T-helper 1 cell (primary cell): Measurements from ENCODE around the gene DNM1.
"Not testable (repeated sequence)": the region's sequence is repeated elsewhere in the genome, so short reads cannot be mapped to it uniquely, and the experiment has no call there.

Experiments used
- DNase-seq, 5 donors: peaks; one replicate each; pipeline ENCODE4 v3.0.0-alpha.2; 2012 to 2020

DNM1 gene

GRCh38 chr9:128178806-128179431, 24.3 kb upstream of the DNM1 start:
- DNase-seq = no peak

DNA sequence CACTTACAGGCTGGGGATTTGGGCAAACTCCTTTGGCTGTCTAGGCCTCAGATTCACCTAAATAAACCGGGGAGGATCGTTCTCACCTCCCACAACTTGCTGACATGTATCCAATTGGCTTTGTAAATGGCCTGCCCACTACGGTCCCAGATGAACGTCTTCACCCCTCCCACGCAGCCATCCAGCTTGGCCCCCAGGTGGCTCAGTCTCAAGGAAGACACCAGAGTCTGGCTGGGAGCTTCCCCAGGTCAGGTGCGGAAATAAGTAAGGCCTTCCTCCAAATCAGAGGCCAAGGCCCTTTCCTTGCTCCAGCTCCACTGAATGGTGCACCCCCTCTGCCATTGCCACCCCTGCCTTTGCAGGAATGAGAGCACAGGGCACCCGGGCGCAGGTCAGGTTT, 23.2 kb upstream of the DNM1 start:
- DNase-seq = no peak

DNA sequence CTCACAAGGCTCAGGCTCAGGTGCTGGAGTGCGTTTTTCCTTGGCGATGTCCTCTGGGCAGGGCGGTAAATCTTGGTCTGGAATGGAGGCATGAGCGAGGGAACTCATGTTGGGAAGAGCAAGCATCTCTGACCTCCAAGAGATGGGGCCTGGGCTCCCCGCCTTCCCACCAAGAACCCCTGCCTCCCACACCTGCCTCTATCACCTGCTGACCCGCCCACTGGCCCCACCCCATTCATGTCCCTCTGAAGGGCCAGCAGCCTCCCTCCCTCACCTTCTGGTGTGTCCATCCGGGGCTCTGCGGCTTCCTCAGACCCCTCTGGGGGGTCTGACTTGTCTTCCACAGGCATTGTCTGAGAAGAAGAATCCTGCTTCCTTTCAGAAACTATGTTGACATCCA, 22.7 kb upstream of the DNM1 start:
- DNase-seq = no peak

DNA sequence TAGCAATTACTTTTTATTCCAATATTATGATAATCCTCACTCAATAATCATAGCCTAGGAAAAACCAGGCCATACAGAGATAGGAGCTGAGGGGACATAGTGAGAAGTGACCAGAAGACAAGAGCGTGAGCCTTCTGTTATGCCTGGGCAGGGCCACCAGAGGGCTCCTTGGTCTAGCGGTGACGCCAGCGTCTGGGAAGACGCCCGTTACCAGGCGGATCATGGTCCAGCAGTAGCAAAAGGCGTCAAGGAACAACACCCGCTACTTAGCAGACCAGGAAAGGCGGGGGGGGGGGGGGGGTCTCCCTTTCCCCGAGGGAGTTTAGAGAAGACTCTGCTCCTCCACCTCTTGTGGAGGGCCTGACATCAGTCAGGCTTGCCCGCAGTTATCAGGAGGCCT, 21.7 kb upstream of the DNM1 start:
- DNase-seq = not testable (repeated sequence)

DNA sequence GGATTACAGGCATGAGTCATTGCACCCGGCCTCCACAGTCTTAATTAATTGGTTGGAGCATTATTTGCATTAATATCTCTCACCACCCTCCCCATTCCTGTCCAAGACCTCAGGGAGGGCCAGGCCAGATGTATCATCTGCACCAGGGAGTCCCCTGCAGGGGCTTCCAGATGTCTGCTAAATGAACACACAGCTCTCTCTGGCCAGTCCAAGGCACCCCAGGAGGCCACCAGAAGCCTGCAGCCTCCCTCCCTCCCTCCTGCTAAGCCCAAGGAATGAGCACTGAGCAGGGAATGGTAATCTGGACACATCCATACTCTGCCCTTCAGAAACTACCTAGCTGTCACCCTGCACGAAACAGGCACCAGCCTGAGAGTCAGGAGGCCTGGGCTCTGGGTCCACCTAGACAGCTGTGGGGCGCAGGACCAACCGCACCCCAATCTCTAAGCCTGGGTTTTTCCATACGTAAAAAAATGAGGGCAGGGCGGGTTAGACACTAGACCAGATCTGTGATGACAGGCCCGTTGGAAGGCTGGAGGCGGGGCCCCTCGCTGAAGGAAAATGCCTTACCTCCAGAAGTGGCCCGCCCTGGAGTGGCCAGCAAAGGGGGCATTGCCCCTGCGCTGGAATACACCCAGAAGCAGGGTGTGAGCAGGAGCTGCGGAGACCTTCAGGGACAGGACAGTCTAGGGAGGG, 20.1 kb upstream of the DNM1 start:
- no peak for DNase-seq

GRCh38 chr9:128185979-128186965, 16.9 kb upstream of the DNM1 start:
- no peak for DNase-seq

DNA sequence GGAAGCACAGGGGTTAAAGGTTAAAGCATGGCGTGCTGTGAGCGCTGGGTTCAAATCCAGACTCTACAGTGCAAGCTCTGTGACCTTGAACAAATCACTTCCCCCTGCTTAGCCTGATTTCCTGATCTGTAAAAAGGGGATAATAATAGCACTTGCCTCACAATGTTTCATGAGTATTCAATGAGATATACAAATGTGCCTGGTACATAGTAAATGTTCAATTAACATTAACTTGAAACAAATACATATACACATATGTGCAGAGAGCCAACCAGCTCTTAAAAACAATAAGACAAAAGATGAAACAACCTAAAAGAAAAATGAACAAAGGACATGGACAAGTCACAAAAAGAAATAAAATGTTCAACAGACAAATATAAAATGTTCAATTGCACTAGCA, 15.8 kb upstream of the DNM1 start:
- no peak for DNase-seq

DNA sequence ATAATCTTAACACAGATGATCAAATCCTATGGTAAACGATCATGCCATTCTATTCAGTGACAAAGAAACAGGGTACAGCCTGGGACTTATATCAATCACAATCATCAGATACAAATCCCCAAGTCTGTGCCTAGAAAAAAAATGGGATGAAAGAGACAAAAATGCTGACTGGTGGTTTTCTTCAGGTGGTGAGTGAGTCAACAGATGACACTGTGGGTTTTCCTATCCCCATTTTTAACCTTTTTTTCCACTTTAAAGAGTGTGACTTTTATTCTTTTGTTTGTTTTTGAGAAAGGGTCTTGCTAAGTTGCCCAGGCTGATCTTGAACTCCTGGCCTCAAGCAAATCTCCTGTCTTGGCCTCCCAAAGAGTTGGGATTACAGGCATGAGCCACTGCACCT, 15.0 kb upstream of the DNM1 start:
- no peak for DNase-seq

DNA sequence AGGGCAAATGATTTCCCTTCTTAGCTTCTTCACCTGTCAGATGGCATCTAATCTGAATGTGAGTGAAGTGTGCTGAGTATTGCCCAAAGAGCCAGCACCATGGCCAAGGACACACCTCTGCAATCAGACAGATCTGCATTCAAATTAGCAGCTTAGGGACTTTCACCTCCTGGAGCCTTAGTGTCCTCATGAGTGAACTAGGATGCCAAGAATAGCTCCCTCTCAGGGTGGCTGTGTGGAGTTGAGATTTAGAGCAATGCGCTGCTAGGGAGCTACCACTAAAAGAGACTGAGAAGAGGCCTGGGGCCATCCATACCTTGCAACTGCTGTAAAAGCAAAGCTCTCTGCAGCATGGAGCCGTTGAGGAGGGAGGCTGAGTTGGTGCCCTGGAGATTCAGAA, 13.2 kb upstream of the DNM1 start:
- DNase-seq = no peak

- peak in 1 of 5 donors; percentile 27 for DNase-seq
These were observed 12.4 kb upstream of the DNM1 start for GRCh38 chr9:128190516-128191405.

- DNase-seq = peak; percentile 46 to 78 (median 58)
These were observed 11.7 kb upstream of the DNM1 start, which contains the start of gene CIZ1 for GRCh38 chr9:128191406-128192046. TSS of gene CIZ1 (minus strand) at chr9:128191572. CDS start at chr9:128190857, 715 bp downstream.

- DNase-seq = peak in 2 of 5 donors; percentile 23 to 47
These were observed 10.4 kb upstream of the DNM1 start for GRCh38 chr9:128192601-128193371.

DNA sequence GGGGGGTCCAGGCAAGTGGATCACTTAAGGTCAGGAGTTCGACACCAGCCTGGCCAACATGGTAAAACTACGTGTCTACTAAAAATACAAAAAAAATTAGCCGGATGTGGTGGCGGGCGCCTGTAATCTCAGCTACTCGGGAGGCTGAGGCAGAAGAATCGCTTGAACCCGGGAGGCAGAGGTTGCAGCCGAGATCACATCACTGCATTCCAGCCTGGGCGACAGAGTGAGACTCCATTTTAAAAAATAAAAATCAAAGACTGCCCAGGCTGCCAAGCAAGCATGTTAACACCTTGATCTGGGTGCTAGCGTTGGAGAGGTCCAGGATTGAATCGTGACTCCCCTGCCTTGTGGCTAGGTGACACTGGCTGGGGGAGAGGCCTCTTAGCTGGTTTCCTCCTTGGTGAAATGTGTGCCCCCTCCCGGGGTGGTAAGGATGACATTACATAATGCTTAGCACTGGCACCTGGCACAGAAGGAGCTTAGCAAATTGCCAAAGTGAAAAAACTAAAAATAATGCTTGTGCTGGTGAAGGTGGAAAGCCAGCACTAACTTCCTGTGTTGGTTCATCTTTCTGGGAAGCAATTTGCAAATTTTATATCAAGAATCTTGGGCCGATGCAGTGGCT, 9.6 kb upstream of the DNM1 start:
- no peak for DNase-seq

DNA sequence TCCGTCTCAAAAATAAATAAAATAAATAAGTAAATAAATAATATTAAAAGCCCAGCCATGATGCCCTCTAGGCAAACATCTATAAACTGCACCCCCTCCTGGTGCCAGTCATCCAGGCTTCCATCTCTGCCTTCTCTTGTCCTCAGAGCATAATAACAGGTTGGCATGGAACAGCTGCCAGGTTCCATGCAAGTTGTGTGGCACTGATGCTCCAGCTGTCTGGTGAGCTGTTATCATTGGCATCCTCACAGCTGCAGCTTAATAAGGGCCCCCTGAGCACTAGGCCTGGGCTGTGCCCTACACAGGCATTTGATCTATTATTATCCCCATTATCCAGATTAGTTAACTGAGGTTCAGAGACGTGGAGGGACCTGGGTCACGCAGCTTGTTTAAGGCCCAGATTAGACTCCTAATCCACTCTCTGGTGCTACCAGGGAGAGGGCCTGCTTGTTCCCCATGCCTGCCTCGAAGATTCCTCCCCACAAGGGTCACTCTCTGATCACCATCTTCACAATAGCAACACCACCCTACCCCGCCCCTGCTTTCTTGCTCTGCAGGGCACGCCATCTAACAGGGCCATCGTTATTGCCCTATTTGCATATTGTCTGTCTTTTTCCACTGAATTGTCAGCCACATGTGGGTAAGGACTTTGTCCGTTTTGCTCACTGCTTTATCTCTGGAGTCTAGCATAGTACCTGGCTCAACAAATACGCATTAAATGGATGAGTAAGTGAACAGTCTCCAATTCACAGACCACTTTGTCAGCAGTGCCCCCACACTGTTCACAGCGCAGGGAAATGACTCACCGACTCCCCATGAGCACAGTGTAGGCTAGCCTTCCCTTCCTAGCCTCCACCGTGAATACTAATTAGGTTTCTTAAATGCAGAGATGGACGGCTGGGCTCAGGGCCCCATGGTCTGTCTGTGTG, 1.5 kb upstream of the DNM1 start:
- no peak for DNase-seq

GRCh38 chr9:128202648-128203023, 543 bp upstream of the DNM1 start:
- DNase-seq = no peak

DNA sequence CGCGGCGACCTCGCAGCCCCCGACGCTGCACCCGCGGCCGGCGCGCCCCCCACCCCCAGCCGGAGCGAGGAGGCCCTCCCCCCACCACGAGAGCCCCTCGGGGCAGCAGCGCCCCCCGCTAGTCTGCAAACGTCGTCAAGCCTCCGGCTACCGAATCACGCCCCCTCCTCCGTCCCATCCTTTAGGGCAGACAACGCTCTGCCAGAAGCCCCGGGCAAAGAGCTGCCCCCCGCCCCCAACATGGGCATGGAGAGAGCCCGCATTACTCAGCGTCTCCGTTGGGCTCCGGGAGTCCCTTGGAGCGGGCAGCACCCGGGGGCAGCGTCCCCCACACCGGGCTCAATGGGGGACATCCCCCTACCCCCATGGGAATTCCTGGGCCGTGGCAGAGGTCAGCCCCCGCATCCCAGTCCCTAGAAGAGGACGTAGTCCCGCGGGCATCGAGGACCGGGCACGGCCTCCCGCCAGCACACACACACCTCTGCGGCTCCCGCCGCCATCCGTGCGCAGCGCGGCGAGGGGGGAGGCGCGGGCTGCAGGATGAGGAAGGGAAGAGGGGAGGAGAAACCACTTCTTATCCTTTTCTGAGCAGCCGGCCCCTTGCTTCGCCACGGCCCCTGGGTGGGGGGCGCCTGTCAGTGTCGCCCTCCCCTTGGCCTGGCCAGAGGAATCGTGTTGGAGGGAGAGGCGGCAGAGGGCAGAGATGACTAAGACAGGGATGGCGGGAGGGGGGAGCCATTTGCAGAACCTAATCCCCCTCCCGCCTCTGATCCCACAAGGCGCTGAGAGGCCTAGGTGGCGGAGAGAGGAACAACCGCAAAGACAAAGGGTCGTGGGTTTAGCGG, 750 bp downstream of the DNM1 start:
- no peak for DNase-seq

- no peak for DNase-seq
These were observed 1.7 kb downstream of the DNM1 start for GRCh38 chr9:128204858-128205257.

GRCh38 chr9:128205296-128205944, 2.2 kb downstream of the DNM1 start:
- DNase-seq = no peak
